Measurements from ENCODE around the gene KIAA0825.

KIAA0825 gene

GRCh38 chr5:94312298-94312697 lies 306.1 kb downstream of the KIAA0825 start:
- no peak for TF ChIP-seq CTCF (IDR thresholded peaks at IDR 0.05)
- Histone ChIP-seq H3K9ac (no peak overlapping the region), H3K4me3 (ENCODE audit: low read depth, low read length) (no peak overlapping the region), H3K4me2 (ENCODE audit: low read length) (no peak overlapping the region), H3K27ac (no peak overlapping the region), H3K9me3 (ENCODE audit: control insufficient read depth, low read length) (no peaks in the 10 kb centered on the region), H3K27me3 (ENCODE audit: control insufficient read depth, insufficient read depth, low read length) (no peaks in the 10 kb centered on the region), H3K36me3 (ENCODE audit: control insufficient read depth, insufficient read depth, low read length) (no peaks in the 10 kb centered on the region), H3K4me1 (no peaks in the 10 kb centered on the region), H3K79me2 (no peaks in the 10 kb centered on the region), H2AFZ (no peak overlapping the region)

- H3K4me3 ChIP-seq (ENCODE audit: low read depth, low read length), result no peak overlapping the region
- no peak for TF ChIP-seq CTCF (IDR thresholded peaks at IDR 0.05)
- no peak overlapping the region for H3K4me2 ChIP-seq (ENCODE audit: low read length)
- no peaks in the 10 kb centered on the region for H3K36me3 ChIP-seq (ENCODE audit: control insufficient read depth, insufficient read depth, low read length)
- no peak overlapping the region for H3K27ac ChIP-seq
- no peaks in the 10 kb centered on the region for H3K9me3 ChIP-seq (ENCODE audit: control insufficient read depth, low read length)
- no peaks in the 10 kb centered on the region for H3K4me1 ChIP-seq
- no peak overlapping the region for H2AFZ ChIP-seq
- H3K79me2 ChIP-seq, result no peaks in the 10 kb centered on the region
- H3K27me3 ChIP-seq (ENCODE audit: control insufficient read depth, insufficient read depth, low read length), result no peaks in the 10 kb centered on the region
- H3K9ac ChIP-seq, result no peak overlapping the region
These were observed 307.6 kb downstream of the KIAA0825 start for GRCh38 chr5:94310833-94311232.

GRCh38 chr5:94309141-94309540 lies 309.3 kb downstream of the KIAA0825 start:
- Histone ChIP-seq H3K27ac (no peak overlapping the region), H3K27me3 (ENCODE audit: control insufficient read depth, insufficient read depth, low read length) (no peaks in the 10 kb centered on the region), H3K4me1 (no peaks in the 10 kb centered on the region), H3K36me3 (ENCODE audit: control insufficient read depth, insufficient read depth, low read length) (no peaks in the 10 kb centered on the region), H2AFZ (no peak overlapping the region), H3K9ac (no peak overlapping the region), H3K9me3 (ENCODE audit: control insufficient read depth, low read length) (no peaks in the 10 kb centered on the region), H3K4me3 (ENCODE audit: low read depth, low read length) (no peak overlapping the region), H3K4me2 (ENCODE audit: low read length) (no peak overlapping the region), H3K79me2 (no peaks in the 10 kb centered on the region)
- TF ChIP-seq CTCF (IDR thresholded peaks at IDR 0.05), result no peak

GRCh38 chr5:94308442-94308841 lies 310.0 kb downstream of the KIAA0825 start:
- no peak overlapping the region for H2AFZ ChIP-seq
- no peak overlapping the region for H3K4me3 ChIP-seq (ENCODE audit: low read depth, low read length)
- H3K79me2 ChIP-seq, result no peaks in the 10 kb centered on the region
- no peaks in the 10 kb centered on the region for H3K27me3 ChIP-seq (ENCODE audit: control insufficient read depth, insufficient read depth, low read length)
- no peaks in the 10 kb centered on the region for H3K9me3 ChIP-seq (ENCODE audit: control insufficient read depth, low read length)
- no peaks in the 10 kb centered on the region for H3K36me3 ChIP-seq (ENCODE audit: control insufficient read depth, insufficient read depth, low read length)
- no peak overlapping the region for H3K9ac ChIP-seq
- no peak for TF ChIP-seq CTCF (IDR thresholded peaks at IDR 0.05)
- H3K27ac ChIP-seq, result no peak overlapping the region
- no peak overlapping the region for H3K4me2 ChIP-seq (ENCODE audit: low read length)
- no peaks in the 10 kb centered on the region for H3K4me1 ChIP-seq

- H3K9ac ChIP-seq, result no peak overlapping the region
- no peak overlapping the region for H3K4me2 ChIP-seq (ENCODE audit: low read length)
- no peaks in the 10 kb centered on the region for H3K36me3 ChIP-seq (ENCODE audit: control insufficient read depth, insufficient read depth, low read length)
- no peaks in the 10 kb centered on the region for H3K79me2 ChIP-seq
- no peak overlapping the region for H3K27ac ChIP-seq
- no peaks in the 10 kb centered on the region for H3K9me3 ChIP-seq (ENCODE audit: control insufficient read depth, low read length)
- TF ChIP-seq CTCF (IDR thresholded peaks at IDR 0.05), result no peak
- H3K27me3 ChIP-seq (ENCODE audit: control insufficient read depth, insufficient read depth, low read length), result no peaks in the 10 kb centered on the region
- no peak overlapping the region for H3K4me3 ChIP-seq (ENCODE audit: low read depth, low read length)
- no peaks in the 10 kb centered on the region for H3K4me1 ChIP-seq
- H2AFZ ChIP-seq, result no peak overlapping the region
These were observed 314.3 kb downstream of the KIAA0825 start for GRCh38 chr5:94304146-94304545.
